HepG2 (cell line): ENCODE data around the gene ARHGEF26. TPM values are rescaled to one million over a fixed set of nuclear protein-coding genes. Genes with fewer than 3 reads are reported as not detected.
A peak's percentile ranks its signal among the peaks of the same experiment; 100 is the strongest.

ENCODE experiments used
- FOXM1 ChIP-seq: sonication (generic); formaldehyde crosslinking; IDR thresholded peaks from 2 replicates; pipeline ENCODE4 v1.5.0; 2020; ENCODE audit warnings: missing genetic modification reagents
- FOXP1 ChIP-seq, 2 experiments: fragments of 450-650 bp in 1 of 2; IDR thresholded peaks; 2 replicates each; pipeline ENCODE4 v1.6.1; 2017 to 2018; ENCODE audit warnings: antibody characterized with exemption in 1 of 2
- JARID2 ChIP-seq: sonication (generic); formaldehyde crosslinking; IDR thresholded peaks from 2 replicates; pipeline ENCODE4 v1.8.1; 2023; ENCODE audit warnings: missing genetic modification reagents, inconsistent platforms; ENCODE audit not compliant: insufficient replicate concordance
- MAFG ChIP-seq: sonication (generic); formaldehyde crosslinking; IDR thresholded peaks from 2 replicates; pipeline ENCODE4 v1.5.1; 2020; ENCODE audit warnings: mild to moderate bottlenecking, missing genetic modification reagents
- MAFK ChIP-seq, 2 experiments: IDR thresholded peaks in 1 of 2; conservative IDR thresholded peaks in 1 of 2; 2 replicates each; pipeline ENCODE4 v1.6.1; 2011; ENCODE audit warnings: improper control_type of control experiment in 2 of 2, low read length in 2 of 2
- NCOA2 ChIP-seq: sonication (generic); formaldehyde crosslinking; IDR thresholded peaks from 2 replicates; pipeline ENCODE4 v1.8.0; 2022; ENCODE audit warnings: inconsistent platforms
- SALL2 ChIP-seq: sonication (generic); formaldehyde crosslinking; IDR thresholded peaks from 2 replicates; pipeline ENCODE4 v1.8.1; 2023; ENCODE audit warnings: mild to moderate bottlenecking, missing genetic modification reagents, inconsistent platforms
- SP1 ChIP-seq, 2 experiments: fragments of 450-650 bp in 1 of 2; sonication (generic) in 1 of 2; formaldehyde crosslinking in 1 of 2; IDR thresholded peaks; 2 replicates each; pipeline versions ENCODE4 v1.4.0 to v1.6.1; 2016 to 2020; ENCODE audit warnings: missing genetic modification reagents in 1 of 2
- TAF1 ChIP-seq: sonication (generic); formaldehyde crosslinking; IDR thresholded peaks from 2 replicates; pipeline ENCODE4 v1.4.0; 2020; ENCODE audit warnings: missing genetic modification reagents
- TBP ChIP-seq: sonication (generic); formaldehyde crosslinking; IDR thresholded peaks from 2 replicates; pipeline ENCODE4 v1.5.0; 2020; ENCODE audit warnings: missing genetic modification reagents
- YEATS2 ChIP-seq: sonication (generic); formaldehyde crosslinking; IDR thresholded peaks from 2 replicates; pipeline ENCODE4 v1.4.0; 2020; ENCODE audit warnings: missing genetic modification reagents, borderline replicate concordance
- ZBTB7B ChIP-seq: sonication (generic); formaldehyde crosslinking; IDR thresholded peaks from 2 replicates; pipeline ENCODE4 v1.4.0; 2020; ENCODE audit warnings: missing genetic modification reagents
- ZNF10 ChIP-seq: sonication (generic); formaldehyde crosslinking; IDR thresholded peaks from 2 replicates; pipeline ENCODE4 v1.4.0; 2020; ENCODE audit warnings: mild to moderate bottlenecking, low read depth, missing genetic modification reagents, borderline replicate concordance
- ZNF17 ChIP-seq: sonication (generic); formaldehyde crosslinking; IDR thresholded peaks from 2 replicates; pipeline ENCODE4 v1.5.0; 2020; ENCODE audit warnings: mild to moderate bottlenecking, missing genetic modification reagents
- ZNF446 ChIP-seq: sonication (generic); formaldehyde crosslinking; IDR thresholded peaks from 2 replicates; pipeline ENCODE4 v1.5.0; 2020; ENCODE audit warnings: mild to moderate bottlenecking, missing genetic modification reagents
- ZNF570 ChIP-seq: sonication (generic); formaldehyde crosslinking; IDR thresholded peaks from 2 replicates; pipeline ENCODE4 v1.4.0; 2020; ENCODE audit warnings: mild to moderate bottlenecking, missing genetic modification reagents, borderline replicate concordance
- ZNF605 ChIP-seq: sonication (generic); formaldehyde crosslinking; IDR thresholded peaks from 2 replicates; pipeline ENCODE4 v1.8.0; 2022; ENCODE audit warnings: mild to moderate bottlenecking, missing genetic modification reagents
- ZNF737 ChIP-seq: sonication (generic); formaldehyde crosslinking; IDR thresholded peaks from 2 replicates; pipeline ENCODE4 v1.5.0; 2020; ENCODE audit warnings: missing genetic modification reagents, mild to moderate bottlenecking, borderline replicate concordance
- polyA plus RNA-seq, 8 experiments: library from polyadenylated mRNA; depleted of rRNA in 3 of 8; stranded (reverse) in 7 of 8; unstranded in 1 of 8; fragments of >200 nt; fragmentation: Illumina TruSeq in 4 of 8; extraction: Trizol in 4 of 8; gene quantifications; 2 replicates each; pipeline versions ENCODE4 v1.2.1 to v1.2.3, GENCODE V29; 2011 to 2016; ENCODE audit warnings: low read depth in 4 of 8, missing spikeins in 1 of 8, mixed read lengths in 1 of 8; ENCODE audit not compliant: insufficient read depth in 1 of 8
- total RNA-seq, 5 experiments: library from RNA; depleted of rRNA; stranded (reverse); fragments of >200 nt; fragmentation: Illumina TruSeq; extraction: Trizol; gene quantifications; 2 replicates each; pipeline ENCODE4 v1.2.3, GENCODE V29; 2016; ENCODE audit warnings: low read depth in 1 of 5
- TF ChIP-seq, protein P1 (sequence below): IDR thresholded peaks from 2 replicates; pipeline ENCODE4 v1.6.1; 2016; ENCODE audit warnings: low read depth, missing genetic modification reagents, missing compliant biosample characterization
- TF ChIP-seq, protein P2 (sequence below): sonication (generic); formaldehyde crosslinking; IDR thresholded peaks from 2 replicates; pipeline ENCODE4 v1.4.0; 2020; ENCODE audit warnings: missing genetic modification reagents
- TF ChIP-seq, protein P3 (sequence below): sonication (generic); formaldehyde crosslinking; IDR thresholded peaks from 2 replicates; pipeline ENCODE4 v1.8.0; 2022; ENCODE audit warnings: missing genetic modification reagents, mild to moderate bottlenecking, inconsistent platforms, borderline replicate concordance
- TF ChIP-seq, protein P4 (sequence below): IDR thresholded peaks from 2 replicates; pipeline ENCODE4 v1.6.1; 2016; ENCODE audit warnings: low read depth

Gene ARHGEF26
- total and polyA plus RNA-seq, 2 of the 13 experiments (the other 11 are each of a cell fraction or from before 2014, with no cell fraction given): 0.74 to 6.1 TPM

DNA sequence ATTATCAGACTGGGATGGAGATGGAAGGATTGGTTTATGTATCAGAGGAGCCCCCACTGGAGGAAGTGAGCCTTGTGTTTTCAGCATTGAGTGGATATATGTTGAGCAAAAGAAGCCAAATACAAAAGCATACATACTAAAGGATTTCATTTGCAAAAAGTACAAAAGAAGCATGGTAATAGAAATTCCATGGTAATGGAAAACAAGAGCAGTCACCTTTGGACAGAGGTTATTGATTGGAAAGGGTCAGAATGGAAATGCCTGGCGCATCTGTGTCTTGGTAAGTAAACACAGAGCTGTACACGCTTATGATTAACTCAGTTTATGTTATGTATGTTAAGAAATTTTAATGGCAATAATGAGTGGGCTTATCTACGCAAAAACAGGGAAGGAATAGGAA is 130.4 kb downstream of the ARHGEF26 start (continued):
- TF ChIP-seq ZNF17 (CRISPR knock-in tag) (no peak), ZNF605 (CRISPR knock-in tag) (no peak), FOXP1 (IDR thresholded peaks at IDR 0.05) (peak; percentile 81), FOXP1 (CRISPR knock-in tag; IDR thresholded peaks at IDR 0.05) (peak; percentile 91), ZNF737 (CRISPR knock-in tag) (no peak), ZNF570 (CRISPR knock-in tag) (no peak), JARID2 (CRISPR knock-in tag) (no peak), ZNF10 (CRISPR knock-in tag) (no peak), SP1 (IDR thresholded peaks at IDR 0.05) (no peak), SP1 (CRISPR knock-in tag; IDR thresholded peaks at IDR 0.05) (no peak), ZBTB7B (CRISPR knock-in tag) (no peak), SALL2 (CRISPR knock-in tag) (no peak), FOXM1 (no peak), YEATS2 (CRISPR knock-in tag) (no peak), MAFG (CRISPR knock-in tag) (no peak), NCOA2 (CRISPR knock-in tag) (peak; percentile 73), TBP (no peak), ZNF446 (CRISPR knock-in tag) (no peak), TAF1 (CRISPR knock-in tag) (no peak), MAFK (conservative IDR thresholded peaks at IDR 0.05 in 1 of 2, IDR thresholded peaks at IDR 0.05 in 1 of 2; ENCODE audit: low read length in 2 of 2) (no peak)
- TF ChIP-seq, protein P1, sequence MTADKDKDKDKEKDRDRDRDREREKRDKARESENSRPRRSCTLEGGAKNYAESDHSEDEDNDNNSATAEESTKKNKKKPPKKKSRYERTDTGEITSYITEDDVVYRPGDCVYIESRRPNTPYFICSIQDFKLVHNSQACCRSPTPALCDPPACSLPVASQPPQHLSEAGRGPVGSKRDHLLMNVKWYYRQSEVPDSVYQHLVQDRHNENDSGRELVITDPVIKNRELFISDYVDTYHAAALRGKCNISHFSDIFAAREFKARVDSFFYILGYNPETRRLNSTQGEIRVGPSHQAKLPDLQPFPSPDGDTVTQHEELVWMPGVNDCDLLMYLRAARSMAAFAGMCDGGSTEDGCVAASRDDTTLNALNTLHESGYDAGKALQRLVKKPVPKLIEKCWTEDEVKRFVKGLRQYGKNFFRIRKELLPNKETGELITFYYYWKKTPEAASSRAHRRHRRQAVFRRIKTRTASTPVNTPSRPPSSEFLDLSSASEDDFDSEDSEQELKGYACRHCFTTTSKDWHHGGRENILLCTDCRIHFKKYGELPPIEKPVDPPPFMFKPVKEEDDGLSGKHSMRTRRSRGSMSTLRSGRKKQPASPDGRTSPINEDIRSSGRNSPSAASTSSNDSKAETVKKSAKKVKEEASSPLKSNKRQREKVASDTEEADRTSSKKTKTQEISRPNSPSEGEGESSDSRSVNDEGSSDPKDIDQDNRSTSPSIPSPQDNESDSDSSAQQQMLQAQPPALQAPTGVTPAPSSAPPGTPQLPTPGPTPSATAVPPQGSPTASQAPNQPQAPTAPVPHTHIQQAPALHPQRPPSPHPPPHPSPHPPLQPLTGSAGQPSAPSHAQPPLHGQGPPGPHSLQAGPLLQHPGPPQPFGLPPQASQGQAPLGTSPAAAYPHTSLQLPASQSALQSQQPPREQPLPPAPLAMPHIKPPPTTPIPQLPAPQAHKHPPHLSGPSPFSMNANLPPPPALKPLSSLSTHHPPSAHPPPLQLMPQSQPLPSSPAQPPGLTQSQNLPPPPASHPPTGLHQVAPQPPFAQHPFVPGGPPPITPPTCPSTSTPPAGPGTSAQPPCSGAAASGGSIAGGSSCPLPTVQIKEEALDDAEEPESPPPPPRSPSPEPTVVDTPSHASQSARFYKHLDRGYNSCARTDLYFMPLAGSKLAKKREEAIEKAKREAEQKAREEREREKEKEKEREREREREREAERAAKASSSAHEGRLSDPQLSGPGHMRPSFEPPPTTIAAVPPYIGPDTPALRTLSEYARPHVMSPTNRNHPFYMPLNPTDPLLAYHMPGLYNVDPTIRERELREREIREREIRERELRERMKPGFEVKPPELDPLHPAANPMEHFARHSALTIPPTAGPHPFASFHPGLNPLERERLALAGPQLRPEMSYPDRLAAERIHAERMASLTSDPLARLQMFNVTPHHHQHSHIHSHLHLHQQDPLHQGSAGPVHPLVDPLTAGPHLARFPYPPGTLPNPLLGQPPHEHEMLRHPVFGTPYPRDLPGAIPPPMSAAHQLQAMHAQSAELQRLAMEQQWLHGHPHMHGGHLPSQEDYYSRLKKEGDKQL: 0 out of 2 replicates have a peak, but pooled peaks have one; percentile 37
- TF ChIP-seq, protein P2, sequence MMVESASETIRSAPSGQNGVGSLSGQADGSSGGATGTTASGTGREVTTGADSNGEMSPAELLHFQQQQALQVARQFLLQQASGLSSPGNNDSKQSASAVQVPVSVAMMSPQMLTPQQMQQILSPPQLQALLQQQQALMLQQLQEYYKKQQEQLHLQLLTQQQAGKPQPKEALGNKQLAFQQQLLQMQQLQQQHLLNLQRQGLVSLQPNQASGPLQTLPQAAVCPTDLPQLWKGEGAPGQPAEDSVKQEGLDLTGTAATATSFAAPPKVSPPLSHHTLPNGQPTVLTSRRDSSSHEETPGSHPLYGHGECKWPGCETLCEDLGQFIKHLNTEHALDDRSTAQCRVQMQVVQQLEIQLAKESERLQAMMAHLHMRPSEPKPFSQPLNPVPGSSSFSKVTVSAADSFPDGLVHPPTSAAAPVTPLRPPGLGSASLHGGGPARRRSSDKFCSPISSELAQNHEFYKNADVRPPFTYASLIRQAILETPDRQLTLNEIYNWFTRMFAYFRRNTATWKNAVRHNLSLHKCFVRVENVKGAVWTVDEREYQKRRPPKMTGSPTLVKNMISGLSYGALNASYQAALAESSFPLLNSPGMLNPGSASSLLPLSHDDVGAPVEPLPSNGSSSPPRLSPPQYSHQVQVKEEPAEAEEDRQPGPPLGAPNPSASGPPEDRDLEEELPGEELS: peak; percentile 76
- TF ChIP-seq, protein P3, sequence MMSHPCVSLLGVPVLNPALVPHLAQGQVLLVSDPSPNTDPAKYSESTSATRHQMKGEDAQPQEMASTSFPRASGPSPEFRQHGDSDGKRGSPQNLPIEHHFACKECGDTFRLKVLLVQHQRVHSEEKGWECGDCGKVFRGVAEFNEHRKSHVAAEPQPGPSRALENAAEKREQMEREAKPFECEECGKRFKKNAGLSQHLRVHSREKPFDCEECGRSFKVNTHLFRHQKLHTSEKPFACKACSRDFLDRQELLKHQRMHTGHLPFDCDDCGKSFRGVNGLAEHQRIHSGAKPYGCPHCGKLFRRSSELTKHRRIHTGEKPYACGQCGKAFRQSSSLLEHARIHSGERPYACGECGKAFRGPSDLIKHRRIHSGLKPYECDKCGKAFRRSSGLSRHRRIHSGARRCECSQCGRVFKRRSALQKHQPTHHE: no peak
- TF ChIP-seq, protein P4, sequence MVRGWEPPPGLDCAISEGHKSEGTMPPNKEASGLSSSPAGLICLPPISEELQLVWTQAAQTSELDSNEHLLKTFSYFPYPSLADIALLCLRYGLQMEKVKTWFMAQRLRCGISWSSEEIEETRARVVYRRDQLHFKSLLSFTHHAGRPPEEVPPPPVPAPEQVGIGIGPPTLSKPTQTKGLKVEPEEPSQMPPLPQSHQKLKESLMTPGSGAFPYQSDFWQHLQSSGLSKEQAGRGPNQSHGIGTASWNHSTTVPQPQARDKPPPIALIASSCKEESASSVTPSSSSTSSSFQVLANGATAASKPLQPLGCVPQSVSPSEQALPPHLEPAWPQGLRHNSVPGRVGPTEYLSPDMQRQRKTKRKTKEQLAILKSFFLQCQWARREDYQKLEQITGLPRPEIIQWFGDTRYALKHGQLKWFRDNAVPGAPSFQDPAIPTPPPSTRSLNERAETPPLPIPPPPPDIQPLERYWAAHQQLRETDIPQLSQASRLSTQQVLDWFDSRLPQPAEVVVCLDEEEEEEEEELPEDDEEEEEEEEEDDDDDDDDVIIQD (CRISPR knock-in tag): peak; percentile 19; the same call in 1 of the 2 replicates
